22Rv1 (cell line): ENCODE results near the gene RAB13.

Experiments used
- ZFX ChIP-seq: fragments of 450-650 bp; IDR thresholded peaks from 2 replicates; pipeline ENCODE4 v1.6.1; 2017; ENCODE audit warnings: antibody characterized with exemption, borderline replicate concordance
- TF ChIP-seq, protein P1 (sequence below): fragments of 450-650 bp; IDR thresholded peaks from 2 replicates; pipeline ENCODE4 v1.5.1; 2017; ENCODE audit warnings: mild to moderate bottlenecking

DNA sequence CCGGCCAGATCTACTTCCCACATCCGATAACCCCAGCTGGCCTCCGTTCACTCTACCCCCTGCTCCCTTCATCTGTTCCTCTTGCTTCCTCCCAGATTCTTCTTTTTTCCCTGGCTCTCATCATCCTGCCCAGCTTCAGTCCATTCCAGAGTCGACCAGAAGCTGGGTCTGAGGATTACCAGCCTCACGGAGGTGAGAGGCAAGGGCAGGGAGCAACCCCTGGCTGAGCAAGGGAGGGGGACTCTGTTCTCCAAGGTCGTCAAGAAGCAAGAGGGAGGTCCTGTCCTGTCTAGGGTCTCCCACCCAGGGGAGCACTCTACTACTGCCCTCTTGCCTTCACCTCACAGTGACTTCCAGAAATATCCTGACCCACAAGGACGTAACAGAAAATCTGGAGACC lies 12.6 kb downstream of the RAB13 start:
- TF ChIP-seq, protein P1, sequence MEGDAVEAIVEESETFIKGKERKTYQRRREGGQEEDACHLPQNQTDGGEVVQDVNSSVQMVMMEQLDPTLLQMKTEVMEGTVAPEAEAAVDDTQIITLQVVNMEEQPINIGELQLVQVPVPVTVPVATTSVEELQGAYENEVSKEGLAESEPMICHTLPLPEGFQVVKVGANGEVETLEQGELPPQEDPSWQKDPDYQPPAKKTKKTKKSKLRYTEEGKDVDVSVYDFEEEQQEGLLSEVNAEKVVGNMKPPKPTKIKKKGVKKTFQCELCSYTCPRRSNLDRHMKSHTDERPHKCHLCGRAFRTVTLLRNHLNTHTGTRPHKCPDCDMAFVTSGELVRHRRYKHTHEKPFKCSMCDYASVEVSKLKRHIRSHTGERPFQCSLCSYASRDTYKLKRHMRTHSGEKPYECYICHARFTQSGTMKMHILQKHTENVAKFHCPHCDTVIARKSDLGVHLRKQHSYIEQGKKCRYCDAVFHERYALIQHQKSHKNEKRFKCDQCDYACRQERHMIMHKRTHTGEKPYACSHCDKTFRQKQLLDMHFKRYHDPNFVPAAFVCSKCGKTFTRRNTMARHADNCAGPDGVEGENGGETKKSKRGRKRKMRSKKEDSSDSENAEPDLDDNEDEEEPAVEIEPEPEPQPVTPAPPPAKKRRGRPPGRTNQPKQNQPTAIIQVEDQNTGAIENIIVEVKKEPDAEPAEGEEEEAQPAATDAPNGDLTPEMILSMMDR, result no peak
- no peak for TF ChIP-seq ZFX
